Kidney epithelial cell (primary cell): ENCODE measurements around the gene HOXB5. TPM values are rescaled to one million over a fixed set of nuclear protein-coding genes. Genes with fewer than 3 reads are reported as not detected.

Experiments
- DNase-seq: peaks from one replicate; pipeline ENCODE4 v3.0.0-alpha.2; 2010; ENCODE audit warnings: low read depth
- H3K27me3 ChIP-seq: 2 replicates; pipeline ENCODE4 v1.6.0; 2011; ENCODE audit warnings: low read length; ENCODE audit not compliant: control insufficient read depth, insufficient read depth
- H3K36me3 ChIP-seq: 2 replicates; pipeline ENCODE4 v1.5.1; 2011; ENCODE audit warnings: low read length; ENCODE audit not compliant: control insufficient read depth, insufficient read depth
- H3K4me3 ChIP-seq: 2 replicates; pipeline ENCODE4 v1.5.1; 2011; ENCODE audit warnings: low read depth, mild to moderate bottlenecking, control low read depth, low read length
- CTCF ChIP-seq: IDR thresholded peaks from 2 replicates; pipeline ENCODE4 v1.5.1; 2011; ENCODE audit warnings: mild to moderate bottlenecking, moderate library complexity, low read length, control low read depth, inconsistent platforms; ENCODE audit not compliant: insufficient read depth, poor library complexity, severe bottlenecking
- total RNA-seq: library from RNA; depleted of rRNA; stranded (reverse); fragments of >200 nt; gene quantifications from 2 replicates; pipeline ENCODE4 v1.2.3, GENCODE V29; 2015

Gene HOXB5
- total RNA-seq, 1 donor from 2014 or later = 3.6 TPM

GRCh38 chr17:48555258-48556228 is 38.0 kb downstream of the HOXB5 start:
- Histone ChIP-seq H3K36me3 (peaks cover 7% of the 10 kb centered on the region), H3K4me3 (peak overlapping the region; percentile 54), H3K27me3 (no peaks in the 10 kb centered on the region)
- DNase-seq = peak; percentile 90
- TF ChIP-seq CTCF = no peak

GRCh38 chr17:48554412-48555257 is 38.9 kb downstream of the HOXB5 start:
- Histone ChIP-seq H3K4me3 (peak overlapping the region; percentile 54), H3K27me3 (no peaks in the 10 kb centered on the region), H3K36me3 (peaks cover 8% of the 10 kb centered on the region)
- DNase-seq = no peak
- TF ChIP-seq CTCF = no peak

- Histone ChIP-seq H3K27me3 (no peaks in the 10 kb centered on the region), H3K4me3 (peak overlapping the region; percentile 54), H3K36me3 (peaks cover 8% of the 10 kb centered on the region)
- no peak for TF ChIP-seq CTCF
- DNase-seq = no peak
These were observed 39.8 kb downstream of the HOXB5 start for GRCh38 chr17:48553826-48554225.

GRCh38 chr17:48553190-48553547 is 40.4 kb downstream of the HOXB5 start:
- no peaks in the 10 kb centered on the region for H3K27me3 ChIP-seq
- peak overlapping the region; percentile 20 for H3K4me3 ChIP-seq

More at GRCh38 chr17:48553190-48553547, 40.4 kb downstream of the HOXB5 start:
- no peak for TF ChIP-seq CTCF
- H3K36me3 ChIP-seq = peaks cover 8% of the 10 kb centered on the region
- DNase-seq = no peak
